GM19372 (cell line): ENCODE measurements around the gene KIAA0753.

Experiments
- ATAC-seq: cut with Tn5 transposase; IDR thresholded peaks from one replicate; pipeline ENCODE4 v1.9.1; 2021; ENCODE audit warnings: mild to moderate bottlenecking, low read depth, moderate library complexity; ENCODE audit not compliant: unreplicated experiment

KIAA0753 gene

GRCh38 chr17:6640536-6641246 is at the start of gene KIAA0753, which contains the start of gene TXNDC17:
KIAA0753 (minus strand) TSS chr17:6640711; CDS start chr17:6635103, 5,608 bp downstream.
TXNDC17 (plus strand) TSS chr17:6641060; CDS start chr17:6641083, 23 bp downstream.
- ATAC-seq, result peak; percentile 91

GRCh38 chr17:6688944-6689343 is 48.4 kb upstream of the KIAA0753 start:
- no peak for ATAC-seq

GRCh38 chr17:6686026-6686425 is 45.5 kb upstream of the KIAA0753 start:
- no peak for ATAC-seq

- ATAC-seq, result no peak
These were observed 44.6 kb upstream of the KIAA0753 start for GRCh38 chr17:6684881-6685767.

- ATAC-seq, result no peak
These were observed 43.9 kb upstream of the KIAA0753 start for GRCh38 chr17:6684460-6684783.

GRCh38 chr17:6683730-6684459 is 43.4 kb upstream of the KIAA0753 start:
- ATAC-seq, result no peak

GRCh38 chr17:6683081-6683684 is 42.7 kb upstream of the KIAA0753 start:
- ATAC-seq, result no peak

GRCh38 chr17:6682339-6682738 is 41.8 kb upstream of the KIAA0753 start:
- ATAC-seq, result no peak

GRCh38 chr17:6681671-6682070 is 41.2 kb upstream of the KIAA0753 start:
- no peak for ATAC-seq

GRCh38 chr17:6681176-6681575 is 40.7 kb upstream of the KIAA0753 start:
- no peak for ATAC-seq

- ATAC-seq, result no peak
These were observed 38.7 kb upstream of the KIAA0753 start for GRCh38 chr17:6679241-6679640.

GRCh38 chr17:6677946-6678345 is 37.4 kb upstream of the KIAA0753 start:
- no peak for ATAC-seq

- ATAC-seq, result no peak
These were observed 36.8 kb upstream of the KIAA0753 start for GRCh38 chr17:6677158-6677831.

GRCh38 chr17:6676802-6677157 is 36.3 kb upstream of the KIAA0753 start:
- ATAC-seq, result no peak

GRCh38 chr17:6675201-6675825 is 34.8 kb upstream of the KIAA0753 start:
- no peak for ATAC-seq

- no peak for ATAC-seq
These were observed 34.1 kb upstream of the KIAA0753 start for GRCh38 chr17:6674586-6674985.

- no peak for ATAC-seq
These were observed 30.9 kb upstream of the KIAA0753 start for GRCh38 chr17:6671431-6671830.

GRCh38 chr17:6670999-6671398 is 30.5 kb upstream of the KIAA0753 start:
- ATAC-seq, result no peak

- no peak for ATAC-seq
These were observed 30.1 kb upstream of the KIAA0753 start for GRCh38 chr17:6670571-6670970.
